ENCODE data around the gene YRDC.

DNA sequence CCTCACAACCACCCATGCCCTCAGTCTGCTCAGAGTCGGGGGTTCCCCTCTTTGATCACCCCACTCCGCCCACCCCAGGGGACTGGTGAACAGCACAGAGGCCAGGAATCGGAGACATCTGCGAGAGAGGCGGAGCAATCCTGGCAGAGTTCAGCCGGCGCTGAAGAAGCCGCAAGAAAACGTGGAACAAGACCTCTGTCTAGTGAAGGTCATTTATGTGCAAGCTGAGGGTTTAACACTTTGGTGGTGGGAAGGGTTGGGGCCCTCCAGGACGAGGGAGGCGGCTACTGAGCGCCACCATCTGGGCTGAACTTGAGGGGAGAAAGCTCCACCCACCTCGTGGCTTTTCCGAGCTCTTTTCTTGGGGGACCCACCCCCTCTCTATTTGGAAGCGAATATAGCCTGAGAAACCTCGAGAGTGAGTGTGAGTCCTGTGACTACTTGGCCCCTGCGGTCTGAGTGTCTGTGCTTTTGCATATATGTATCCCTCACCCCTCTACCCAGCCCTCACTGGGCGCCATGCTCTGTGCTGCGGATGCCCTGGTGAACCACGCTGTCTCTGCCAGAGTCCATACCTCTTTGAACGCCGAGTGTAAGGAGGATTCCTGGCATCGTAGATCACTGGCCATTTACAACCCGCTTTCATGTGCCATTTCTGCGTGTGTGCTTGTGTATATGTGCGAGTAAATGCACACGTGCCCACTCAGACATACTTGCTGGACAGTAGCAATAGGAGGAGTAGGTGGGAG, 41.9 kb downstream of the YRDC start:
- TF ChIP-seq, protein P1, sequence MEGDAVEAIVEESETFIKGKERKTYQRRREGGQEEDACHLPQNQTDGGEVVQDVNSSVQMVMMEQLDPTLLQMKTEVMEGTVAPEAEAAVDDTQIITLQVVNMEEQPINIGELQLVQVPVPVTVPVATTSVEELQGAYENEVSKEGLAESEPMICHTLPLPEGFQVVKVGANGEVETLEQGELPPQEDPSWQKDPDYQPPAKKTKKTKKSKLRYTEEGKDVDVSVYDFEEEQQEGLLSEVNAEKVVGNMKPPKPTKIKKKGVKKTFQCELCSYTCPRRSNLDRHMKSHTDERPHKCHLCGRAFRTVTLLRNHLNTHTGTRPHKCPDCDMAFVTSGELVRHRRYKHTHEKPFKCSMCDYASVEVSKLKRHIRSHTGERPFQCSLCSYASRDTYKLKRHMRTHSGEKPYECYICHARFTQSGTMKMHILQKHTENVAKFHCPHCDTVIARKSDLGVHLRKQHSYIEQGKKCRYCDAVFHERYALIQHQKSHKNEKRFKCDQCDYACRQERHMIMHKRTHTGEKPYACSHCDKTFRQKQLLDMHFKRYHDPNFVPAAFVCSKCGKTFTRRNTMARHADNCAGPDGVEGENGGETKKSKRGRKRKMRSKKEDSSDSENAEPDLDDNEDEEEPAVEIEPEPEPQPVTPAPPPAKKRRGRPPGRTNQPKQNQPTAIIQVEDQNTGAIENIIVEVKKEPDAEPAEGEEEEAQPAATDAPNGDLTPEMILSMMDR (IDR thresholded peaks at IDR 0.05), result no peak
- no peak for TF ChIP-seq POLR2A (IDR thresholded peaks at IDR 0.05)

Measured in lower leg skin (tissue), 3 donors.